ENCODE results near the gene ATP1A1.

- TF ChIP-seq CTCF (IDR thresholded peaks at IDR 0.05) (no peak), POLR2A (IDR thresholded peaks at IDR 0.05) (no peak)
These were observed 1.3 kb upstream of the ATP1A1 start for GRCh38 chr1:116371752-116372151.

Data from lower leg skin (tissue), 3 donors.